Testis (tissue), 3 donors: Measurements from ENCODE around the gene NPSR1. TPM values are rescaled to one million over a fixed set of nuclear protein-coding genes. Genes with fewer than 3 reads are reported as not detected.

Experiments
- DNase-seq: peaks from one replicate; pipeline ENCODE4 v3.0.0-alpha.2; 2019
- H3K27ac ChIP-seq, 2 donors: fragments of 200-600 bp; sonication (generic); one replicate each; pipeline ENCODE4 v1.5.1; 2019
- H3K27me3 ChIP-seq: fragments of 200-600 bp; sonication (generic); one replicate; pipeline ENCODE4 v1.5.1; 2019
- H3K36me3 ChIP-seq: fragments of 200-600 bp; sonication (generic); one replicate; pipeline ENCODE4 v1.5.1; 2017; ENCODE audit warnings: low read depth; ENCODE audit errors: missing control alignments
- H3K4me1 ChIP-seq: fragments of 200-600 bp; sonication (generic); one replicate; pipeline ENCODE4 v1.5.1; 2019
- H3K4me3 ChIP-seq, 2 donors: fragments of 200-600 bp; sonication (generic); one replicate each; pipeline ENCODE4 v1.5.1; 2017 to 2019
- H3K9me3 ChIP-seq: fragments of 200-600 bp; sonication (generic); one replicate; pipeline ENCODE4 v1.5.1; 2017
- CTCF ChIP-seq, 3 experiments: fragments of 450-650 bp in 2 of 3; fragments of 200-600 bp in 1 of 3; sonication (generic) in 1 of 3; IDR thresholded peaks; one replicate each; pipeline ENCODE4 v1.5.1; 2016 to 2019; ENCODE audit warnings: antibody characterized with exemption in 3 of 3, mild to moderate bottlenecking in 2 of 3, moderate library complexity in 1 of 3
- POLR2A ChIP-seq: fragments of 450-650 bp; IDR thresholded peaks from one replicate; pipeline ENCODE4 v1.6.1; 2017; ENCODE audit warnings: antibody characterized with exemption, mild to moderate bottlenecking, moderate library complexity
- WGBS, 2 donors: methylation state at CpG; one replicate each; pipeline ENCODE4 v1.1.5; 2018; 5-methylcytosine and 5-hydroxymethylcytosine counted together
- intact Hi-C: fragments of 100-400 bp; cut with DNase I; formaldehyde crosslinking; loops from one replicate; pipeline ENCODE4 v1.15.1; 2023; ENCODE audit warnings: low total_unique reads
- polyA plus RNA-seq: library from polyadenylated mRNA; stranded (reverse); fragments of 350-450 nt; fragmentation: Illumina TruSeq; extraction: RNeasy Lipid Tissue Mini Kit (QIAGEN cat#74804); gene quantifications from one replicate; pipeline ENCODE4 v1.2.3, GENCODE V29; 2014; ENCODE audit warnings: low read depth, low replicate concordance; ENCODE audit not compliant: insufficient read depth
- total RNA-seq, 2 donors: library from RNA; depleted of rRNA; stranded (reverse); fragments of >200 nt; gene quantifications; one replicate each; pipeline ENCODE4 v1.2.3, GENCODE V29; 2016

Gene NPSR1
- total and polyA plus RNA-seq, 3 donors from 2014 or later: 0.25 to 0.54 TPM; not detected in 1

DNA sequence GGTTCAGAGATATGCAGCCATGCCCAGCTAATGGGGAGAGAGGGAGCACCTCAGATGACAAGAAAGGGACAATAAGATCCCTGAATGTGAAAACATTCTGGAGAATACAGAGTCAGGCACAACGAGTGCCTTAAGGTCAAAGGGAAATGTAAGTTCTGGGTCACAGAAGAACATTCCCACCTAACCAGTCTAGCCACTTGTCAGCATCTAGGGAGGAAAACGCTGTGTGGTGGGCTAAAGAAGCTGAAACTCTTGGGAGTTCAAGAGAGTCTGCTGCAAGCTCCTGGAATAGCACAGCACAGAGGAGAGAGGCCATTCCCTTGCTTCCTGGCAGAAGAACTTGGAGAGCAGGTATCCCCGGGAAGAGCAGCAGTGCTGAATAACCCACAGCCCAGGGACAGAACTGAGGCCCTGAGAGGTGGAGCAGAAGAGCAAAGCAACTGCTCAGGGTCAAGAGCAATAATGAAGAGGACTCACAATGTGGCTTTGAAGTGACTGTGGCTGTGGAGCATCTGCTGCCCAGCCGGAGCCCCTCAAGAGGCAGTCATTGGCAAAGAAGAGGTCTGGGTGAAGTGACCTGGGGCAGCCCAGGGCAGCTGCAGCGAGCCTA lies 182.3 kb downstream of the NPSR1 start:
- WGBS, 2 donors: 70 to 85% methylated on average over 5 of the region's 5 CpGs

DNA sequence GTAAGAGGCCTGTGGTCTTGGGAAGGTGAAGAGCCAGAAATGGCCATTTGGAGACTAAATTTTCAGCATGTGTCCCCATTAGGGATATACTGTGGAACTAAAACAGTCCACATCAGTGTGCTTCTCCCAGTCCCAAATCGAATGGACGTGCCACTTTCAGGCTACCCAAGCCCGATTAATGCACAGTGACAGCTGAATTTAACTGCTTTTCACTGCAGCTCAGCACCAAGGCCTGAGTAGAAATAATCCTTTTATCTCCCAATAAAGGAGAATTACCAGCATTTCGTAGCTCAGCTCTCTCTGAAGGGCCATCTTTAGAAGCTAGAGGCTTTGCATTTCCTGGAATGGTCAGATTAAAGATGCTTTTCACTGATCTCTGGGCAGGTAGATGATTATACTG lies 183.3 kb downstream of the NPSR1 start:
- Histone ChIP-seq H3K9me3 (no peaks in the 10 kb centered on the region), H3K36me3 (no peaks in the 10 kb centered on the region), H3K4me3 (no peak overlapping the region), H3K27me3 (no peaks in the 10 kb centered on the region), H3K4me1 (no peaks in the 10 kb centered on the region), H3K27ac (no peak overlapping the region)
- no peak for DNase-seq
- WGBS, 2 donors: 85 to 93% methylated on average over 4 of the region's 4 CpGs
- TF ChIP-seq CTCF (IDR thresholded peaks at IDR 0.05): no peak
- TF ChIP-seq POLR2A: no peak
- intact Hi-C loops: no loop called here

More for the DNA sequence above, 182.3 kb downstream of the NPSR1 start:
- no peaks in the 10 kb centered on the region for H3K27me3 ChIP-seq
- intact Hi-C loops: no loop called here
- H3K4me1 ChIP-seq: no peaks in the 10 kb centered on the region
- no peaks in the 10 kb centered on the region for H3K36me3 ChIP-seq
- H3K9me3 ChIP-seq: no peaks in the 10 kb centered on the region
- H3K4me3 ChIP-seq: no peak overlapping the region
- no peak for DNase-seq
- no peak overlapping the region for H3K27ac ChIP-seq
- no peak for TF ChIP-seq CTCF (IDR thresholded peaks at IDR 0.05)
- no peak for TF ChIP-seq POLR2A

DNA sequence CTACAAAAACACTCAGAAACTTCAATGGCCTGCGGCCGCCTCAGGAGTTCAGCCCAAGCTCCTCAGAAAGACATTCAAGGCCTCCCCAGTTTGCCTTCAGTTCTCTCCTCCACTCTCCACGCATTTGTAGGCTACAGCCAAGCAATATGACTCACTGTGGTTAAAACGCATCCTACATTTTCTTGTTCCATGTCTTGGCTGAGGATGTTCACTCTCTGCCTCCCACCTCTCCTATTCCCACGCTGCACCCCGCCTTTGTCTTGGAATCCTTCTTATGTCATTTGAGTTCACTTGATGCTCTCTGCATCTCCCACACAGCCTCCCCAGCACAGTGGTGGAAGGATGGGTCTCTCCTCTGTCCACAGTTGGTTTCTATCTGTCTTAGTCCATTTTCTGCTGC lies 184.8 kb downstream of the NPSR1 start:
- Histone ChIP-seq H3K9me3 (no peaks in the 10 kb centered on the region), H3K36me3 (no peaks in the 10 kb centered on the region), H3K4me3 (no peak overlapping the region), H3K27me3 (no peaks in the 10 kb centered on the region), H3K4me1 (no peaks in the 10 kb centered on the region), H3K27ac (no peak overlapping the region)
- intact Hi-C loops: no loop called here
- no peak for DNase-seq
- TF ChIP-seq POLR2A (no peak), CTCF (IDR thresholded peaks at IDR 0.05) (no peak)
- WGBS, 2 donors: 88 to 94% methylated on average over 6 of the region's 6 CpGs

DNA sequence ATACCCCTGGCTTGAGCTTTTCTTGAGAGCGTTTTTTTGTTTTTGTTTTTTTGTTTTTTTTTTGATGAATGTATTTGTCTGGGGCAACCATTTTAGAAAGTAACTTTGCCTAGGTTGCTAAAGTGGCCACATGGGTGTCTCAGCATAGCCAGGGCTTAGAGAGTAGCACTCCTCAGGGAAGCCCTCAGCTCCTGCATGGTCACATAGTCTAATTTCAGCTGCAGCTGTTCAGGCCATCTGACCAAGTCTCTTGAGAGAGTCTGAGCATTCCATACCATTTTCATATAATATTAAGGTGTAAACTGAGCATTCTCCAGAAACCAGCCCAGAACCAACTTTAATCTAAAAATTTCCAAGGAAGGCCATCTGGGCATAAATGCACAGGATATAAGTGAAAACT lies 186.4 kb downstream of the NPSR1 start:
- no peaks in the 10 kb centered on the region for H3K27me3 ChIP-seq
- intact Hi-C loops: no loop called here
- no peaks in the 10 kb centered on the region for H3K9me3 ChIP-seq
- no peaks in the 10 kb centered on the region for H3K36me3 ChIP-seq
- H3K4me1 ChIP-seq: no peaks in the 10 kb centered on the region
- no peak overlapping the region for H3K4me3 ChIP-seq
- no peak for DNase-seq
- 76 to 100% methylated on average over 1 of the region's 1 CpG for WGBS, 2 donors
- H3K27ac ChIP-seq: no peak overlapping the region
- TF ChIP-seq POLR2A (no peak), CTCF (IDR thresholded peaks at IDR 0.05) (no peak)
